GM18517 (cell line): ENCODE data around the gene ITGA1.
A peak's percentile ranks its signal among the peaks of the same experiment; 100 is the strongest.

ENCODE experiments used
- ATAC-seq: cut with Tn5 transposase; IDR thresholded peaks from one replicate; pipeline ENCODE4 v1.9.1; 2021; ENCODE audit warnings: mild to moderate bottlenecking, moderate library complexity; ENCODE audit not compliant: unreplicated experiment

Gene ITGA1

GRCh38 chr5:52990528-52990925 lies 202.8 kb downstream of the ITGA1 start:
- no peak for ATAC-seq

- no peak for ATAC-seq
Observed at GRCh38 chr5:52993367-52993766, 205.7 kb downstream of the ITGA1 start.

- no peak for ATAC-seq
Observed at GRCh38 chr5:52994266-52994665, 206.6 kb downstream of the ITGA1 start.

- no peak for ATAC-seq
Observed at GRCh38 chr5:52995095-52995494, 207.4 kb downstream of the ITGA1 start.

- ATAC-seq, result no peak
Observed at GRCh38 chr5:52995914-52996313, 208.2 kb downstream of the ITGA1 start.

- no peak for ATAC-seq
Observed at GRCh38 chr5:52996979-52997378, 209.3 kb downstream of the ITGA1 start.

GRCh38 chr5:52997424-52997823 lies 209.7 kb downstream of the ITGA1 start:
- ATAC-seq, result no peak

GRCh38 chr5:52998552-52999313 lies 211.0 kb downstream of the ITGA1 start:
- ATAC-seq, result no peak

GRCh38 chr5:52999344-52999949 lies 211.7 kb downstream of the ITGA1 start:
- ATAC-seq, result no peak

GRCh38 chr5:53001541-53001940 lies 213.8 kb downstream of the ITGA1 start:
- no peak for ATAC-seq

- ATAC-seq, result no peak
Observed at GRCh38 chr5:53002491-53002890, 214.8 kb downstream of the ITGA1 start.

- ATAC-seq, result no peak
Observed at GRCh38 chr5:53003144-53003543, 215.4 kb downstream of the ITGA1 start.

GRCh38 chr5:53006911-53007890 lies 219.5 kb downstream of the ITGA1 start:
- no peak for ATAC-seq

GRCh38 chr5:53008751-53009150 lies 221.0 kb downstream of the ITGA1 start:
- ATAC-seq, result peak; percentile 95
